Small intestine (tissue), 7 donors: ENCODE results near the gene STEAP1B. TPM values are rescaled to one million over a fixed set of nuclear protein-coding genes. Genes with fewer than 3 reads are reported as not detected.
"Not testable (repeated sequence)": the region's sequence is repeated elsewhere in the genome, so short reads cannot be mapped to it uniquely, and the experiment has no call there.

Experiments used
- DNase-seq, 2 donors: peaks; one replicate each; pipeline versions ENCODE4 v3.0.0 to v3.0.0-alpha.2; 2013
- FAIRE-seq: peaks from 2 replicates; lab custom pipeline; 2012; peaks lifted over from hg19 to GRCh38; lab: Jason Lieb, UNC
- H3K27ac ChIP-seq, 3 donors: one replicate each; pipeline ENCODE4 v1.5.1; 2013; ENCODE audit warnings: low read length in 2 of 3, mild to moderate bottlenecking in 2 of 3, control low read depth in 1 of 3, inconsistent platforms in 1 of 3, low read depth in 1 of 3, moderate library complexity in 1 of 3
- H3K27me3 ChIP-seq, 3 donors: one replicate each; pipeline ENCODE4 v1.6.1; 2013; ENCODE audit warnings: low read length in 3 of 3, inconsistent platforms in 1 of 3; ENCODE audit not compliant: control insufficient read depth in 3 of 3, insufficient read depth in 3 of 3
- H3K36me3 ChIP-seq, 3 donors: one replicate each; pipeline ENCODE4 v1.6.1; 2013; ENCODE audit warnings: low read length in 3 of 3, inconsistent platforms in 1 of 3, low read depth in 1 of 3, mild to moderate bottlenecking in 1 of 3, moderate library complexity in 1 of 3; ENCODE audit not compliant: control insufficient read depth in 3 of 3, insufficient read depth in 2 of 3
- H3K4me1 ChIP-seq, 3 donors: one replicate each; pipeline ENCODE4 v1.6.1; 2013; ENCODE audit warnings: low read length in 2 of 3, inconsistent platforms in 1 of 3, low read depth in 1 of 3, mild to moderate bottlenecking in 1 of 3, moderate library complexity in 1 of 3; ENCODE audit not compliant: control insufficient read depth in 3 of 3, insufficient read depth in 2 of 3
- H3K4me3 ChIP-seq, 3 donors: one replicate each; pipeline ENCODE4 v1.5.1; 2013; ENCODE audit warnings: low read length in 3 of 3, control low read depth in 1 of 3, inconsistent platforms in 1 of 3, low read depth in 1 of 3, mild to moderate bottlenecking in 1 of 3, moderate library complexity in 1 of 3
- H3K9me3 ChIP-seq, 2 donors: one replicate each; pipeline ENCODE4 v1.6.1; 2013; ENCODE audit warnings: low read depth in 1 of 2, low read length in 1 of 2; ENCODE audit not compliant: control insufficient read depth in 2 of 2, insufficient read depth in 1 of 2
- WGBS, 3 donors: extraction: QIAGEN DNeasy Blood & Tissue Kit; methylation state at CpG; one replicate each; pipeline ENCODE4 v1.1.7; 2013; 5-methylcytosine and 5-hydroxymethylcytosine counted together
- polyA plus RNA-seq, 4 donors: library from polyadenylated mRNA; stranded (reverse) in 3 of 4; unstranded in 1 of 4; fragments of 200-250 nt in 3 of 4; fragments of 120-200 nt in 1 of 4; gene quantifications; one replicate each; pipeline versions ENCODE4 v1.2.1 to v1.2.3, GENCODE V29; 2013
- donor health status: healthy with polysubstance abuse.
- donor health status: control.
- donor health status: control.
- donor health status: Bipolar disorder and iron deficiency.
- donor health status: healthy.

STEAP1B gene
- polyA plus RNA-seq, 4 donors = 0.27 to 0.56 TPM; not detected in 2

DNA sequence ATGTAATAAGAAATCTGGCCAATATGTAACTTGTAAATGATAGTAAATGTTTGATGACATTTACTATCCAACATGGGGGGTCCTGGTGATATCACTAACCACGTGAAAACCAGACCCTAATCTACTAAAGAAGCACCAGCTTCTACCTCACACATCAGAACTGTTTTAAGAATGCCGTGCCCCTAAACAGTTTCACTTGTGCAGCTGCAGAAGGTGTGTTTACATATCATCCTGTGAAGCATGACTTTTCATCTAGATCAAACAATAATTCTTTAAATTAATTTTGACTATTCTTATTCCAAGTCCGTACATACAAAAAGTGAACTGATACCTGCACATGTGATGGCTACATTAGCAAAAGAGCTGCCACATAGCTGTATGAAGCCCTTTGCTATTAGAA is 61.0 kb downstream of the STEAP1B start:
- Histone ChIP-seq H3K9me3 (no peaks in the 10 kb centered on the region), H3K4me3 (no peak overlapping the region), H3K27ac (no peak overlapping the region), H3K27me3 (no peaks in the 10 kb centered on the region), H3K4me1 (peaks cover 0 to 9% (median 0%) of the 10 kb centered on the region in 3 donors), H3K36me3 (no peaks in the 10 kb centered on the region)
- FAIRE-seq (no peak), DNase-seq (no peak)
- WGBS, 3 donors = 58 to 73% (median 72%) methylated on average over 3 of the region's 3 CpGs

DNA sequence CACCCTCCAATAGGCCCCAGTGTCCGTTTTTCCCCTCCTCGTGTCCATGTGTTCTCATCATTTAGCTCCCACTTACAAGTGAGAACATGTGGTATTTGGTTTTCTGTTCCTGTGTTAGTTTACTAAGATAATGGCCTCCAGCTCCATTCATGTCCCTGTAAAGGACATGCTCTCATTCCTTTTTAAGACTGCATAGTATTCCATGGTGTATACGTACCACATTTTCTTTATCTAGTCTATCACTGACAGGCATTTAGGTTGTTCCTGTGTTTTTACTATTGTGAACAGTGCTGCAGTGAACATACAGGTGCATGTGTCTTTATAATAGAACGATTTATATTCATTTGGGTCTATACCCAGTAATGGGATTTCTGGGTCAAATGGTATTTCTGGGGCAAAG is 63.4 kb downstream of the STEAP1B start:
- DNase-seq, H3K27ac ChIP-seq, H3K4me3 ChIP-seq, H3K9me3 ChIP-seq, H3K36me3 ChIP-seq, H3K4me1 ChIP-seq, H3K27me3 ChIP-seq, FAIRE-seq: not testable (repeated sequence)
- whole genome bisulfite sequencing, 3 donors = 89 to 95% (median 89%) methylated on average over 4 of the region's 4 CpGs

GRCh38 chr7:22435720-22436119 is 64.3 kb downstream of the STEAP1B start:
- Histone ChIP-seq H3K9me3 (no peaks in the 10 kb centered on the region), H3K27me3 (no peaks in the 10 kb centered on the region), H3K27ac (no peak overlapping the region), H3K4me1 (no peaks in the 10 kb centered on the region), H3K36me3 (no peaks in the 10 kb centered on the region), H3K4me3 (no peak overlapping the region)
- FAIRE-seq (no peak), DNase-seq (no peak)
- WGBS, 3 donors = 89 to 96% (median 90%) methylated on average over 8 of the region's 8 CpGs

DNA sequence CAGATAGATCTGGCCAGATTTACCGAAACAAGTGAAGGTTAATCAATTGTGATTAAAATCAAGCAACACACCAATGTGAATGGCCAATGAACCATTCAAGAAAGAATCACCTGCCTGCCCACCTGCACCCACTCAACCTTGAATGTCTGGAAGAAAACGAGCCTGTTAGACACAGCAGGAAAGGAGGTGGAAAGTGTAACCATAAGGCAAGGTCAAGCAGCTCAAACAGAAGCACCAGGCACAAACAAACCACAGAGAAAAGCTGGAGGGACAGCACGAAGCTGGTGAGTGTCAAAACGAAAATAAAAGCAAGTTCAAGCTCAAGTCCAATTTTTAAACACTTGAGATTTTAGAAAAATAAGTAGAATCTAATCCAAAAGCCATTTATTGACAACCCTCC is 64.9 kb downstream of the STEAP1B start:
- whole genome bisulfite sequencing, 3 donors = 46 to 65% (median 48%) methylated on average over 4 of the region's 4 CpGs

DNA sequence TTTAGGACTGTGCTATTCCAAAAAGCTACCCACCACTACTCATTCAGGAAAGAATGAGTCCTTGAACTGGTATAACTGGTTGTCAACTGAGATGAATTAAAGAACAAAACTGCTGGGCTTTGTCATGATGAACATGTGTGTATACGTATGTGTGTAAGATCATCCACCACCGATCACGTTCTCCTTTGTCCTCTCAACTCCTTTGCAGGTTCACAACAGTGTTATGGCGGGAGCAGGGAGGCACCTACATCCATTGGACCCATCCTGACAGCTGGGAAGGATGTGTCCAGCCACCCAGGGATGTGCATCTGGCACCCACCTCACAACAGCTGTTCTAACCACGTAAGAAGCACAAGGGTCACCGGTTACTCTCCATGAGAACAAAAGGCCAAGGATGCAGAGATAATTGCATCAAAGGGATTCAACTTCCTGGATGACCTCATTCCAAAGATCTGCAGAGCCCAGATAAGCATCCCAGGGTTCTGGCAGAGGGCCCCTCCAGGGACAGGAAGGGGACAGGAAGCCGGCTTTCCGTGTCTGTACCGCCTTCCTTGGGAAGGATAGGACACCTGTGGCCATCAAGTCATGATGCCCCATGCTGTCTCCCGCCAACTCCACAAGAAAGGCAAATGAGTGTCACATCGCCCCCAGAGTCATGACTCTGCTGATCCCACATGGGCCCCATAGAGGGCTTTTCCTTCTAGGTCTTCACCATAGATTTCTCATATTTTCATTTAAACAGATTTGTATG is 66.1 kb downstream of the STEAP1B start:
- Histone ChIP-seq H3K4me3 (no peak overlapping the region), H3K4me1 (no peaks in the 10 kb centered on the region), H3K27me3 (no peaks in the 10 kb centered on the region), H3K36me3 (no peaks in the 10 kb centered on the region), H3K9me3 (no peaks in the 10 kb centered on the region), H3K27ac (no peak overlapping the region)
- FAIRE-seq (no peak), DNase-seq (no peak)
- 72 to 75% (median 73%) methylated on average over 11 of the region's 11 CpGs for WGBS, 3 donors

More for the DNA sequence above, 64.9 kb downstream of the STEAP1B start:
- Histone ChIP-seq H3K4me3 (no peak overlapping the region), H3K27ac (no peak overlapping the region), H3K27me3 (no peaks in the 10 kb centered on the region), H3K36me3 (no peaks in the 10 kb centered on the region), H3K9me3 (no peaks in the 10 kb centered on the region), H3K4me1 (no peaks in the 10 kb centered on the region)
- FAIRE-seq = no peak
- no peak for DNase-seq

DNA sequence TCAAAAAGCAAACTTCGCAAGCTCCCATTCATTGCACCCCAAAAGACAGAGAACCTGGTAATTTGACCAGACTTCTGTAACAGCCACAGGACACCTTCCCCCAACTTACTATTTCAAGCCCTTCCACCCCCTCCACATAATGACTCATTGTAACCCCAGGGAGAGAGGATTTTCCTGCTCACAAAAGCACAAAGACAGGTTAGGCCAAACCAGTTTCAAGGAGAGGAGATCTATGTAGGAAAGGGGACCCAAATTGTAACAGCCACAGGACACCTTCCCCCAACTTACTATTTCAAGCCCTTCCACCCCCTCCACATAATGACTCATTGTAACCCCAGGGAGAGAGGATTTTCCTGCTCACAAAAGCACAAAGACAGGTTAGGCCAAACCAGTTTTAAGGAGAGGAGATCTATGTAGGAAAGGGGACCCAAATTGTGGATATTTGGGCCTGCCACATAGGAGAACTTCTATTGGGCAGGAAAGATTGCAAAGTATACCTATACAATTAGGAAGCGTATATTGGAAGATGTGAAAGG is 66.8 kb downstream of the STEAP1B start:
- H3K27ac ChIP-seq, DNase-seq: not testable (repeated sequence)
- WGBS, 3 donors = 95 to 98% (median 98%) methylated on average over 2 of the region's 2 CpGs

GRCh38 chr7:22432203-22432718 is 67.7 kb downstream of the STEAP1B start:
- no peak overlapping the region for H3K4me3 ChIP-seq
- DNase-seq (no peak), FAIRE-seq (no peak)
- no peaks in the 10 kb centered on the region for H3K9me3 ChIP-seq
- H3K27ac ChIP-seq = no peak overlapping the region
- H3K36me3 ChIP-seq = no peaks in the 10 kb centered on the region
- H3K4me1 ChIP-seq = no peaks in the 10 kb centered on the region
- 93 to 98% (median 95%) methylated on average over 3 of the region's 3 CpGs for WGBS, 3 donors
- H3K27me3 ChIP-seq = no peaks in the 10 kb centered on the region

More for the DNA sequence above, 66.8 kb downstream of the STEAP1B start:
- not testable (repeated sequence) for H3K36me3 ChIP-seq, FAIRE-seq, H3K9me3 ChIP-seq, H3K4me3 ChIP-seq, H3K27me3 ChIP-seq, H3K4me1 ChIP-seq

- H3K27ac ChIP-seq = no peak overlapping the region
- FAIRE-seq (no peak), DNase-seq (peak; percentile 17 to 35)
- no peaks in the 10 kb centered on the region for H3K36me3 ChIP-seq
- 53 to 77% (median 61%) methylated on average over 5 of the region's 5 CpGs for WGBS, 3 donors
- H3K4me3 ChIP-seq = no peak overlapping the region
- no peaks in the 10 kb centered on the region for H3K9me3 ChIP-seq
- no peaks in the 10 kb centered on the region for H3K27me3 ChIP-seq
- H3K4me1 ChIP-seq = no peaks in the 10 kb centered on the region
These were observed 69.5 kb downstream of the STEAP1B start for GRCh38 chr7:22430457-22430856.
